GM13977 (cell line): ENCODE results near the gene PHACTR1.

Experiments used
- DNase-seq: peaks from one replicate; pipeline ENCODE4 v3.0.0; 2012; ENCODE audit warnings: low spot score
- CTCF ChIP-seq: IDR thresholded peaks from 2 replicates; pipeline ENCODE4 v1.5.1; 2012; ENCODE audit warnings: mild to moderate bottlenecking, control low read depth; ENCODE audit not compliant: insufficient read depth; ENCODE audit errors: extremely low read depth, missing control alignments
- in situ Hi-C: fragments of 300-500 bp; cut with MboI; formaldehyde crosslinking; loops from one replicate; pipeline ENCODE4 v1.12.0; 2022; ENCODE audit warnings: low sequenced_read_pairs, low pct_unique_long_range_greater_than_20kb, mixed read lengths, inconsistent platforms; ENCODE audit not compliant: unreplicated experiment

PHACTR1 gene

GRCh38 chr6:13297391-13297790, 580.8 kb downstream of the PHACTR1 start:
- DNase-seq = no peak
- in situ Hi-C loops = no loop called here

GRCh38 chr6:13298446-13298845, 581.9 kb downstream of the PHACTR1 start:
- no peak for DNase-seq
- in situ Hi-C loops = no loop called here
- no peak for TF ChIP-seq CTCF

More at GRCh38 chr6:13297391-13297790, 580.8 kb downstream of the PHACTR1 start:
- no peak for TF ChIP-seq CTCF

GRCh38 chr6:13299403-13299821, 582.8 kb downstream of the PHACTR1 start:
- DNase-seq = no peak
- in situ Hi-C loops = no loop called here
- no peak for TF ChIP-seq CTCF

GRCh38 chr6:13299918-13300317, 583.4 kb downstream of the PHACTR1 start:
- DNase-seq = no peak
- in situ Hi-C loops = no loop called here
- TF ChIP-seq CTCF = no peak

- no peak for DNase-seq
- TF ChIP-seq CTCF = no peak
- in situ Hi-C loops = no loop called here
Measured at GRCh38 chr6:13300643-13301590, 584.4 kb downstream of the PHACTR1 start.

GRCh38 chr6:13302291-13302690, 585.7 kb downstream of the PHACTR1 start:
- TF ChIP-seq CTCF = no peak
- DNase-seq = no peak
- in situ Hi-C loops = no loop called here
